HepG2 (cell line): ENCODE data around the gene MEI1. TPM values are rescaled to one million over a fixed set of nuclear protein-coding genes. Genes with fewer than 3 reads are reported as not detected.

Experiments used
- AGO2 ChIP-seq: fragments of 200-400 bp; formaldehyde crosslinking; optimal IDR thresholded peaks from 2 replicates; pipeline ENCODE3; 2017; ENCODE audit warnings: mild to moderate bottlenecking, low read depth, low read length, moderate library complexity
- CREB1 ChIP-seq, 2 experiments: fragments of 450-650 bp in 1 of 2; IDR thresholded peaks; 2 replicates each; pipeline ENCODE4 v1.6.1; 2016 to 2017; ENCODE audit warnings: control low read depth in 1 of 2, mild to moderate bottlenecking in 1 of 2, missing compliant biosample characterization in 1 of 2, missing genetic modification characterization in 1 of 2
- HNRNPLL ChIP-seq: fragments of 200-400 bp; formaldehyde crosslinking; IDR thresholded peaks from 2 replicates; pipeline ENCODE4 v1.6.1; 2017; ENCODE audit warnings: mild to moderate bottlenecking, low read depth, low read length; ENCODE audit not compliant: poor library complexity, severe bottlenecking
- HOXA5 ChIP-seq: sonication (generic); formaldehyde crosslinking; IDR thresholded peaks from 2 replicates; pipeline ENCODE4 v1.4.0; 2020; ENCODE audit warnings: missing genetic modification reagents
- JARID2 ChIP-seq: sonication (generic); formaldehyde crosslinking; IDR thresholded peaks from 2 replicates; pipeline ENCODE4 v1.8.1; 2023; ENCODE audit warnings: missing genetic modification reagents, inconsistent platforms; ENCODE audit not compliant: insufficient replicate concordance
- MAFG ChIP-seq: sonication (generic); formaldehyde crosslinking; IDR thresholded peaks from 2 replicates; pipeline ENCODE4 v1.5.1; 2020; ENCODE audit warnings: mild to moderate bottlenecking, missing genetic modification reagents
- NFATC3 ChIP-seq: sonication (generic); formaldehyde crosslinking; IDR thresholded peaks from 2 replicates; pipeline ENCODE4 v1.5.1; 2020; ENCODE audit warnings: mild to moderate bottlenecking, missing genetic modification reagents
- PITX1 ChIP-seq: sonication (generic); formaldehyde crosslinking; IDR thresholded peaks from 2 replicates; pipeline ENCODE4 v1.5.1; 2020; ENCODE audit warnings: mild to moderate bottlenecking, missing genetic modification reagents
- PTBP1 ChIP-seq: fragments of 200-400 bp; formaldehyde crosslinking; IDR thresholded peaks from 2 replicates; pipeline ENCODE4 v1.6.1; 2018; ENCODE audit warnings: low read length, low read depth; ENCODE audit not compliant: poor library complexity, severe bottlenecking
- RAD21 ChIP-seq: fragments of 450-650 bp; formaldehyde crosslinking; IDR thresholded peaks from 2 replicates; pipeline ENCODE4 v1.5.0; 2020; ENCODE audit warnings: mild to moderate bottlenecking
- SUZ12 ChIP-seq: fragments of 150-350 bp; IDR thresholded peaks from 2 replicates; pipeline ENCODE4 v1.6.1; 2014; ENCODE audit warnings: low read depth, low read length
- ZBTB38 ChIP-seq: sonication (generic); formaldehyde crosslinking; IDR thresholded peaks from 2 replicates; pipeline ENCODE4 v1.5.1; 2020; ENCODE audit warnings: mild to moderate bottlenecking, missing genetic modification reagents
- ZNF350 ChIP-seq: sonication (generic); formaldehyde crosslinking; IDR thresholded peaks from 2 replicates; pipeline ENCODE4 v1.4.0; 2020; ENCODE audit warnings: mild to moderate bottlenecking, low read depth, missing genetic modification reagents, borderline replicate concordance
- polyA plus RNA-seq, 8 experiments: library from polyadenylated mRNA; depleted of rRNA in 3 of 8; stranded (reverse) in 7 of 8; unstranded in 1 of 8; fragments of >200 nt; fragmentation: Illumina TruSeq in 4 of 8; extraction: Trizol in 4 of 8; gene quantifications; 2 replicates each; pipeline versions ENCODE4 v1.2.1 to v1.2.3, GENCODE V29; 2011 to 2016; ENCODE audit warnings: low read depth in 4 of 8, missing spikeins in 1 of 8, mixed read lengths in 1 of 8; ENCODE audit not compliant: insufficient read depth in 1 of 8
- total RNA-seq, 5 experiments: library from RNA; depleted of rRNA; stranded (reverse); fragments of >200 nt; fragmentation: Illumina TruSeq; extraction: Trizol; gene quantifications; 2 replicates each; pipeline ENCODE4 v1.2.3, GENCODE V29; 2016; ENCODE audit warnings: low read depth in 1 of 5
- TF ChIP-seq, protein P1 (sequence below): IDR thresholded peaks from 2 replicates; pipeline ENCODE4 v1.4.0; 2020; ENCODE audit warnings: mild to moderate bottlenecking, missing genetic modification reagents
- TF ChIP-seq, protein P2 (sequence below): sonication (generic); formaldehyde crosslinking; conservative IDR thresholded peaks from 2 replicates; pipeline ENCODE4 v1.4.0; 2020; ENCODE audit warnings: mild to moderate bottlenecking, missing genetic modification reagents, moderate library complexity
- TF ChIP-seq, protein P3 (sequence below): sonication (generic); formaldehyde crosslinking; IDR thresholded peaks from 2 replicates; pipeline ENCODE4 v1.8.0; 2022; ENCODE audit warnings: missing genetic modification reagents, low read depth, mild to moderate bottlenecking, borderline replicate concordance
- TF ChIP-seq, protein P4 (sequence below): sonication (generic); formaldehyde crosslinking; IDR thresholded peaks from 2 replicates; pipeline ENCODE4 v1.5.1; 2020; ENCODE audit warnings: missing genetic modification reagents, mild to moderate bottlenecking, borderline replicate concordance

The MEI1 gene
- total and polyA plus RNA-seq, 2 of the 13 experiments (the other 11 are each of a cell fraction or from before 2014, with no cell fraction given): 0.75 to 1.9 TPM

DNA sequence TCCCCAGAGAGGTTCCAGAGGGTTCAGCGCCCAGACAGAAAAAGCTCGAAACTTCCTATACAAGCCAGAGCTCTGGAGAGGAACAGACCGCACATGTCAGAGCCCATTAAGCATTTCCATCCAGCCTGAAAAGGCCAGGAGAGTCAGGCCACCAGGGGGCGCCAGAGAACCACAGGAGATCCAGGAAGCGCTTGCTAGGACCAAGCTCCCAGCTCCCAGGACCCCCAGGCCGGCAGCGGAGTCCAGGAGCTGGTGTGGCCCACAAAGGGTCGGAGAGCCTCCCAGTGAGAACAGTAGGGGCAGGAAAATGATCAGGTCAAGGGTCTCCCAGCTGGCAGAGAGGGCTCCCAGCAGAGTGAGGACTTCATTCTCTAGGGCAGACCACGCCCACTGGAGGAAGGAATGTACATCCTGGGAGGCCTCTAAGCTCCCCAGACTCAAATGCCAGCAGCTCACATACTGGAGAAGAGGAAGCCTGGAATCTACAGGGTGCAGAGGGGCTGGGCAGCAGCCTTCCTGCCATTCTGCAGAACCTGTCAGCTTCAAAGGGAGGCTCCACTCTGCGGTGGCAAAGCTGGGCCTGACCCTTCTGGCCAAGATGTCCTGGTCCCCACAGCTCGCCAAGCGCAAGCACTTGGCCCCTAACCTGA lies 2.1 kb upstream of the MEI1 start (continued):
- TF ChIP-seq, protein P1, sequence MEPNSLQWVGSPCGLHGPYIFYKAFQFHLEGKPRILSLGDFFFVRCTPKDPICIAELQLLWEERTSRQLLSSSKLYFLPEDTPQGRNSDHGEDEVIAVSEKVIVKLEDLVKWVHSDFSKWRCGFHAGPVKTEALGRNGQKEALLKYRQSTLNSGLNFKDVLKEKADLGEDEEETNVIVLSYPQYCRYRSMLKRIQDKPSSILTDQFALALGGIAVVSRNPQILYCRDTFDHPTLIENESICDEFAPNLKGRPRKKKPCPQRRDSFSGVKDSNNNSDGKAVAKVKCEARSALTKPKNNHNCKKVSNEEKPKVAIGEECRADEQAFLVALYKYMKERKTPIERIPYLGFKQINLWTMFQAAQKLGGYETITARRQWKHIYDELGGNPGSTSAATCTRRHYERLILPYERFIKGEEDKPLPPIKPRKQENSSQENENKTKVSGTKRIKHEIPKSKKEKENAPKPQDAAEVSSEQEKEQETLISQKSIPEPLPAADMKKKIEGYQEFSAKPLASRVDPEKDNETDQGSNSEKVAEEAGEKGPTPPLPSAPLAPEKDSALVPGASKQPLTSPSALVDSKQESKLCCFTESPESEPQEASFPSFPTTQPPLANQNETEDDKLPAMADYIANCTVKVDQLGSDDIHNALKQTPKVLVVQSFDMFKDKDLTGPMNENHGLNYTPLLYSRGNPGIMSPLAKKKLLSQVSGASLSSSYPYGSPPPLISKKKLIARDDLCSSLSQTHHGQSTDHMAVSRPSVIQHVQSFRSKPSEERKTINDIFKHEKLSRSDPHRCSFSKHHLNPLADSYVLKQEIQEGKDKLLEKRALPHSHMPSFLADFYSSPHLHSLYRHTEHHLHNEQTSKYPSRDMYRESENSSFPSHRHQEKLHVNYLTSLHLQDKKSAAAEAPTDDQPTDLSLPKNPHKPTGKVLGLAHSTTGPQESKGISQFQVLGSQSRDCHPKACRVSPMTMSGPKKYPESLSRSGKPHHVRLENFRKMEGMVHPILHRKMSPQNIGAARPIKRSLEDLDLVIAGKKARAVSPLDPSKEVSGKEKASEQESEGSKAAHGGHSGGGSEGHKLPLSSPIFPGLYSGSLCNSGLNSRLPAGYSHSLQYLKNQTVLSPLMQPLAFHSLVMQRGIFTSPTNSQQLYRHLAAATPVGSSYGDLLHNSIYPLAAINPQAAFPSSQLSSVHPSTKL (CRISPR knock-in tag): no peak
- TF ChIP-seq RAD21: peak; percentile 93
- no peak for TF ChIP-seq NFATC3
- TF ChIP-seq CREB1 (IDR thresholded peaks at IDR 0.05): no peak
- TF ChIP-seq CREB1 (CRISPR knock-in tag; IDR thresholded peaks at IDR 0.05): no peak
- TF ChIP-seq, protein P2, sequence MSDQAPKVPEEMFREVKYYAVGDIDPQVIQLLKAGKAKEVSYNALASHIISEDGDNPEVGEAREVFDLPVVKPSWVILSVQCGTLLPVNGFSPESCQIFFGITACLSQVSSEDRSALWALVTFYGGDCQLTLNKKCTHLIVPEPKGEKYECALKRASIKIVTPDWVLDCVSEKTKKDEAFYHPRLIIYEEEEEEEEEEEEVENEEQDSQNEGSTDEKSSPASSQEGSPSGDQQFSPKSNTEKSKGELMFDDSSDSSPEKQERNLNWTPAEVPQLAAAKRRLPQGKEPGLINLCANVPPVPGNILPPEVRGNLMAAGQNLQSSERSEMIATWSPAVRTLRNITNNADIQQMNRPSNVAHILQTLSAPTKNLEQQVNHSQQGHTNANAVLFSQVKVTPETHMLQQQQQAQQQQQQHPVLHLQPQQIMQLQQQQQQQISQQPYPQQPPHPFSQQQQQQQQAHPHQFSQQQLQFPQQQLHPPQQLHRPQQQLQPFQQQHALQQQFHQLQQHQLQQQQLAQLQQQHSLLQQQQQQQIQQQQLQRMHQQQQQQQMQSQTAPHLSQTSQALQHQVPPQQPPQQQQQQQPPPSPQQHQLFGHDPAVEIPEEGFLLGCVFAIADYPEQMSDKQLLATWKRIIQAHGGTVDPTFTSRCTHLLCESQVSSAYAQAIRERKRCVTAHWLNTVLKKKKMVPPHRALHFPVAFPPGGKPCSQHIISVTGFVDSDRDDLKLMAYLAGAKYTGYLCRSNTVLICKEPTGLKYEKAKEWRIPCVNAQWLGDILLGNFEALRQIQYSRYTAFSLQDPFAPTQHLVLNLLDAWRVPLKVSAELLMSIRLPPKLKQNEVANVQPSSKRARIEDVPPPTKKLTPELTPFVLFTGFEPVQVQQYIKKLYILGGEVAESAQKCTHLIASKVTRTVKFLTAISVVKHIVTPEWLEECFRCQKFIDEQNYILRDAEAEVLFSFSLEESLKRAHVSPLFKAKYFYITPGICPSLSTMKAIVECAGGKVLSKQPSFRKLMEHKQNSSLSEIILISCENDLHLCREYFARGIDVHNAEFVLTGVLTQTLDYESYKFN (CRISPR knock-in tag): 0 out of 2 replicates have a peak, but pooled peaks have one; percentile 18
- TF ChIP-seq ZBTB38 (CRISPR knock-in tag): no peak
- no peak for TF ChIP-seq MAFG (CRISPR knock-in tag)
- no peak for TF ChIP-seq SUZ12
- no peak for TF ChIP-seq PTBP1
- TF ChIP-seq JARID2 (CRISPR knock-in tag): no peak
- TF ChIP-seq PITX1 (CRISPR knock-in tag): peak; percentile 56; the same call in 1 of the 2 replicates
- TF ChIP-seq HOXA5 (CRISPR knock-in tag): no peak
- no peak for TF ChIP-seq HNRNPLL
- TF ChIP-seq, protein P3, sequence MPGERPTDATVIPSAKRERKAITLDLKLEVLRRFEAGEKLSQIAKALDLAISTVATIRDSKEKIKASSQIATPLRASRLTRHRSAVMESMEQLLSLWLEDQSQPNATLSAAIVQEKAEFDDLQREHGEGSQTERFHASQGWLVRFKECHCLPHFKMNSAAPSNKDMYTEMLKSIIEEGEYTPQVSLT (CRISPR knock-in tag): no peak
- no peak for TF ChIP-seq AGO2
- peak; percentile 68; the same call in 1 of the 2 replicates for TF ChIP-seq ZNF350 (CRISPR knock-in tag)
- TF ChIP-seq, protein P4, sequence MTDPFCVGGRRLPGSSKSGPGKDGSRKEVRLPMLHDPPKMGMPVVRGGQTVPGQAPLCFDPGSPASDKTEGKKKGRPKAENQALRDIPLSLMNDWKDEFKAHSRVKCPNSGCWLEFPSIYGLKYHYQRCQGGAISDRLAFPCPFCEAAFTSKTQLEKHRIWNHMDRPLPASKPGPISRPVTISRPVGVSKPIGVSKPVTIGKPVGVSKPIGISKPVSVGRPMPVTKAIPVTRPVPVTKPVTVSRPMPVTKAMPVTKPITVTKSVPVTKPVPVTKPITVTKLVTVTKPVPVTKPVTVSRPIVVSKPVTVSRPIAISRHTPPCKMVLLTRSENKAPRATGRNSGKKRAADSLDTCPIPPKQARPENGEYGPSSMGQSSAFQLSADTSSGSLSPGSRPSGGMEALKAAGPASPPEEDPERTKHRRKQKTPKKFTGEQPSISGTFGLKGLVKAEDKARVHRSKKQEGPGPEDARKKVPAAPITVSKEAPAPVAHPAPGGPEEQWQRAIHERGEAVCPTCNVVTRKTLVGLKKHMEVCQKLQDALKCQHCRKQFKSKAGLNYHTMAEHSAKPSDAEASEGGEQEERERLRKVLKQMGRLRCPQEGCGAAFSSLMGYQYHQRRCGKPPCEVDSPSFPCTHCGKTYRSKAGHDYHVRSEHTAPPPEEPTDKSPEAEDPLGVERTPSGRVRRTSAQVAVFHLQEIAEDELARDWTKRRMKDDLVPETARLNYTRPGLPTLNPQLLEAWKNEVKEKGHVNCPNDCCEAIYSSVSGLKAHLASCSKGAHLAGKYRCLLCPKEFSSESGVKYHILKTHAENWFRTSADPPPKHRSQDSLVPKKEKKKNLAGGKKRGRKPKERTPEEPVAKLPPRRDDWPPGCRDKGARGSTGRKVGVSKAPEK (CRISPR knock-in tag): no peak
